RWPE2 (cell line): ENCODE data around the gene EML1.

Experiments
- ATAC-seq: fragments of 200-7000 bp; cut with Tn5 transposase; 3 replicates; pipeline ENCODE4 v1.9.1; 2021; ENCODE audit warnings: low read depth
- DNase-seq: peaks from one replicate; pipeline ENCODE4 v3.0.0-alpha.2; 2020; ENCODE audit warnings: low spot score
- H3K27ac ChIP-seq: fragments of 450-650 bp; 2 replicates; pipeline ENCODE4 v1.5.1; 2017; ENCODE audit warnings: mild to moderate bottlenecking; ENCODE audit not compliant: poor library complexity, severe bottlenecking
- H3K27me3 ChIP-seq: fragments of 250-450 bp; sonication (Bioruptor Pico); 2 replicates; pipeline ENCODE4 v1.5.1; 2021; ENCODE audit warnings: mild to moderate bottlenecking, moderate library complexity; ENCODE audit not compliant: insufficient read depth, poor library complexity, severe bottlenecking
- H3K36me3 ChIP-seq: fragments of 250-450 bp; sonication (Bioruptor Pico); 2 replicates; pipeline ENCODE4 v1.5.1; 2020; ENCODE audit warnings: low read depth, mild to moderate bottlenecking, moderate library complexity
- H3K4me1 ChIP-seq: fragments of 250-450 bp; sonication (Bioruptor Pico); 2 replicates; pipeline ENCODE4 v1.5.1; 2021; ENCODE audit warnings: mild to moderate bottlenecking, moderate library complexity; ENCODE audit not compliant: insufficient read depth, poor library complexity, severe bottlenecking
- H3K4me3 ChIP-seq: fragments of 250-450 bp; sonication (Bioruptor Pico); 2 replicates; pipeline ENCODE4 v1.5.1; 2021; ENCODE audit warnings: mild to moderate bottlenecking, moderate library complexity; ENCODE audit not compliant: severe bottlenecking
- H3K9me3 ChIP-seq: fragments of 250-450 bp; sonication (Bioruptor Pico); 2 replicates; pipeline ENCODE4 v1.5.1; 2021; ENCODE audit warnings: mild to moderate bottlenecking, moderate library complexity; ENCODE audit not compliant: severe bottlenecking
- CTCF ChIP-seq: fragments of 450-650 bp; IDR thresholded peaks from one replicate; pipeline ENCODE4 v1.5.1; 2017; ENCODE audit warnings: mild to moderate bottlenecking, moderate library complexity; ENCODE audit not compliant: poor library complexity, severe bottlenecking

The EML1 gene

DNA sequence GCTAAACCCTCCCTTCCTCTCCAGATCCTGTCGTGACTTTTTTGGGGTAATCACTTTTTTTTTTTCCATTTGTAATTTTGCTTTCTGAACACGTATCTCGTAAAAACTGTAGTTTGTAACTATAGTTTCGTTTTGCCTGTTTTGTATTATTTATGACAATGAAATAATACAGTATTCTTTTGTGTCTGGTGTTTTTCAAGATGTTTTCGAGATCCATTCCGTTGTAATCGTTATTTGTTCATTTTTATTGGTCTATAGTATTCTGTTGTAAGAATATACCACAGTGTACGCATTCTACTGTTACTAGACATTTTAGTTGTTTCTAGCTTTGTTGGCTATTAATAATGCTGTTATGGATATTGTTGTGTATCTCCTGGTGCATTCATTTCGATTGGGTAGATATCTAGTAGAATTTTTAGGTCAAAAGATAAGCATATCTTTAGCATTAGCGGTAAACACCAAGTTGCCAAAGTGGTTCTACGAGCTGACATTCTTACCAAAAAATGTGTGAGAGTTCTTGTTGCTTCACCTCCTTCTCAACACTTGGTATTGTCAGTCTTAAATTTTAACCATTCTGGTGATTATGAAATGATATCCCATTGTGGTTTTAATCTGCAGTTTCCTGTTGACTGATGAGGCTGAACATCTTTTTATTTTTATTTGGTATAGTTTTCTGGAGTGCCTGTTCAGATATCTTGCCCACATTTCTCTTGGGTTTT is 179.7 kb downstream of the EML1 start:
- Histone ChIP-seq H3K4me3 (peak overlapping the region; percentile 73), H3K27ac (peak overlapping the region; percentile 58), H3K9me3 (peaks cover 10% of the 10 kb centered on the region), H3K4me1 (peaks cover 4% of the 10 kb centered on the region), H3K27me3 (no peaks in the 10 kb centered on the region), H3K36me3 (no peaks in the 10 kb centered on the region; the same call in 1 of the 2 replicates)
- DNase-seq (no peak), ATAC-seq (no peak)
- TF ChIP-seq CTCF = no peak

- Histone ChIP-seq H3K4me1 (peaks cover 8% of the 10 kb centered on the region), H3K27me3 (no peaks in the 10 kb centered on the region), H3K36me3 (no peaks in the 10 kb centered on the region; the same call in 1 of the 2 replicates), H3K27ac (no peak overlapping the region), H3K9me3 (peaks cover 10% of the 10 kb centered on the region), H3K4me3 (no peak overlapping the region)
- ATAC-seq (no peak), DNase-seq (no peak)
- no peak for TF ChIP-seq CTCF
Observed at GRCh38 chr14:99975190-99975589, 182.0 kb downstream of the EML1 start.

- no peak for DNase-seq
- Histone ChIP-seq H3K4me3 (no peak overlapping the region), H3K27me3 (no peaks in the 10 kb centered on the region), H3K9me3 (peaks cover 10% of the 10 kb centered on the region), H3K4me1 (peaks cover 16% of the 10 kb centered on the region), H3K27ac (no peak overlapping the region), H3K36me3 (no peaks in the 10 kb centered on the region; the same call in 1 of the 2 replicates)
- TF ChIP-seq CTCF = no peak
- ATAC-seq = no peak
Observed at GRCh38 chr14:99976021-99976420, 182.8 kb downstream of the EML1 start.

DNA sequence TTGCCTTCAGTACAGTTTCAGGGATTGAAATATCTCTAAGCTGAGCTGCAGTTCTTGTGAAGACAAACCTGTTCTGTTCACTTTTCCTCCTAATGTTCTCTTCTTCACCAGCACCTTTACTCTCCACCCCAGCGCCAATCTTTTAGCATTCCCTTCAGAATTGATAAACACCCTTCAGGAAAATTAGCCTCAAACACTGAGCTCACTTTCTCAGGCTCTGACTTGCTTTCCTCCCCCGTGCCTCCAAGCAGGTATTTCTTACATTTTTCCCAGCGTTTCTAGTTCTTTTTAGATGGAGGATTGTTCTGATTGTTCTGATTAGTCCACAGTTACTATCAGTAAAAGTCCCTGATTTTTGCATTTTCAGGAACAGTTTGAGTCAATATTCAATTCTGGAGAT is 183.5 kb downstream of the EML1 start:
- no peak for DNase-seq
- no peak for TF ChIP-seq CTCF
- no peak for ATAC-seq
- Histone ChIP-seq H3K4me3 (no peak overlapping the region), H3K9me3 (peaks cover 10% of the 10 kb centered on the region), H3K4me1 (peaks cover 23% of the 10 kb centered on the region), H3K27ac (no peak overlapping the region), H3K27me3 (no peaks in the 10 kb centered on the region), H3K36me3 (no peaks in the 10 kb centered on the region; the same call in 1 of the 2 replicates)

DNA sequence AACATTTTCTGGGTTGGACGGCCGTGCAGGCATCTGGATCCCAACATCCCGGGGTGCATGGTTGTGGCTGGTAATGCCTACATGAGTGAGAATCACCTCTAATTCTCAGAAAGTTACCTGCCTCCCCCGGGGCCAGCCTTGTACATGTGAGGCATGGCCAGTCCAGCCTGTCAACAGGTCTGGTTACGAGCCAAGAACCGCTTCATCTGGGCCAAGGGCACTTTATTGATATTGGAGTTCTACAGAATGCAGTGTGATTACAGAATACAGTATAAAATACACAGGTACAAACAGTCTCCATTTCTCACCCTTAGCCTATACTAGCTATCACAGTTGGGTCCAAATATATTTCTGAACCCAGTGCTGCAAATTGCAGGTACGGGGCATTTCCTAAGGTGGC is 187.1 kb downstream of the EML1 start:
- no peaks in the 10 kb centered on the region for H3K27me3 ChIP-seq
- H3K4me3 ChIP-seq = no peak overlapping the region
- H3K9me3 ChIP-seq = peaks cover 5% of the 10 kb centered on the region
- no peak for DNase-seq
- no peaks in the 10 kb centered on the region; the same call in 1 of the 2 replicates for H3K36me3 ChIP-seq
- TF ChIP-seq CTCF = no peak
- peak overlapping the region; percentile 31 for H3K27ac ChIP-seq
- H3K4me1 ChIP-seq = peaks cover 35% of the 10 kb centered on the region
- no peak; the same call in 2 of the 3 replicates for ATAC-seq
